Stimulated activated CD4-positive, alpha-beta T cell treated with anti-CD3 and anti-CD28 coated beads, TNF-alpha, amount 100 ng/mL, for 48 hours (primary cell): ENCODE results near the gene RRP36.
"Not testable (repeated sequence)": the region's sequence is repeated elsewhere in the genome, so short reads cannot be mapped to it uniquely, and the experiment has no call there.

ENCODE experiments used
- DNase-seq, 3 donors: peaks; one replicate each; pipeline ENCODE4 v3.0.0-alpha.2; 2020; ENCODE audit warnings: low read depth in 3 of 3

The RRP36 gene, protein sequence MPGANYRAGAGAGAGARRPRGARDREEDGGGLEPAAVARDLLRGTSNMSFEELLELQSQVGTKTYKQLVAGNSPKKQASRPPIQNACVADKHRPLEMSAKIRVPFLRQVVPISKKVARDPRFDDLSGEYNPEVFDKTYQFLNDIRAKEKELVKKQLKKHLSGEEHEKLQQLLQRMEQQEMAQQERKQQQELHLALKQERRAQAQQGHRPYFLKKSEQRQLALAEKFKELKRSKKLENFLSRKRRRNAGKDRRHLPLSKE

DNA sequence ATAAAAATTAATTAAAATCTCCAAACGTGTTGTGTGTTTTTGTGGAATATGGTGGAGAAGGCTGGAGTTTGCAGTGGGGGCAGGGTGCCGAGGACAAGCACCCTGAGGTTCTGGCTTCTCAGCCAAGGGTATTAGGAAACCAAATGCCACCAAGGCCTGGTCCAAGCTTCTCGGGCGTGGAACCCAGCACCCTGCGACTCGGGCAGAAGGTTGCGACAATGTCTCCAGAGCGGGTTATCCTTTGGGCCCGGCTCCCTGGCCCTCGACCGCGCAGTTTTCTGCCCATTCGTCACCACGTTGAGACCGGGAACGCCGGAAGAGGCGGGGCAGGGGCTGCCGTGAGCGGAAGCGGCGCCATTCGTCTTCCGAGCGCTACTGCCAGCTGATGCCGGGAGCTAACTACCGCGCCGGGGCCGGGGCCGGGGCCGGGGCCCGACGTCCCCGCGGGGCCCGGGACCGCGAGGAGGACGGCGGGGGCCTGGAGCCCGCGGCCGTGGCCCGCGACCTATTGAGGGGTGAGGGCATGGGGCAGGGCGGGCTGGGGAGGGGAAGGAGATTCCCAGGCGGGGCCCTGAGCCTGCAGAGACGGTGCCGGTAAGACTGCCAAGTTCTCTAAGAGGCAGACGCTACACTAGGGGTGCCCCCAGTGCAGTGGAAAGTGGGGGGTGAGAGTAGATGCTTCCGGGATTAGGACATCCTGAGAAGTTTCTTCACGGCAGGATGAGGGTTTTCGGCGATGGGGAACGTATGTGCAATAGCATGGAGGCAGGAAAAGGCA lies at the start of gene RRP36:
RRP36 (plus strand) TSS at position 354 of the 778 bp plus-strand sequence; CDS start at position 386, 32 bp downstream.
- peak; percentile 56 to 70 (median 58) for DNase-seq

DNA sequence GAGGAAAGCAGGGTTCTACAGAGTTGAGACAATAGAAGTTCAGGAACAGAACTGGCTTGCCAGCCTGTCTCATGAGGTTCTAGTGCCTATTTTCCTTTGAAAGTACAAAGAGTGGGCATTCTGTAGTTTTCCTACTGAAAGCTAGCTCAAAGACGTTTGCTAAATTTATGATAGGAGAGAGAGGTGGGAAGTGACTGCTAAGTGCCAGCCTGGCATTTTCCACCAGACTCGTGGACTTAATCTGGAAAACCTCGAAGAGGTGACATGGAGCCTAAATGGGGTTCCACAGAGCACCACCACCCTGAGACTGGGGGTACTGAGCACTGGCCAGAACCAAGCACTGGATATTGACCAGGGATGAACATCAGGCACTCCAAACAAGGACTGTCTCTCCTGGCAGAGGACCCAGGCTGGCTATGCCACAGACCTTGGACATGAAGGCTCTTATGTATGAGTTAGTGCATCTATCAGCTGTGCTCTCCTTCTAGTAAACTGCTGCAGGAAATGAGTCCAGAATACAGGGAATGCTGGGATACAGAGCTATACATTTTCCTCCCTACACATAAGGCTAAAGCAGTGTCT lies 49.6 kb upstream of the RRP36 start:
- no peak for DNase-seq

DNA sequence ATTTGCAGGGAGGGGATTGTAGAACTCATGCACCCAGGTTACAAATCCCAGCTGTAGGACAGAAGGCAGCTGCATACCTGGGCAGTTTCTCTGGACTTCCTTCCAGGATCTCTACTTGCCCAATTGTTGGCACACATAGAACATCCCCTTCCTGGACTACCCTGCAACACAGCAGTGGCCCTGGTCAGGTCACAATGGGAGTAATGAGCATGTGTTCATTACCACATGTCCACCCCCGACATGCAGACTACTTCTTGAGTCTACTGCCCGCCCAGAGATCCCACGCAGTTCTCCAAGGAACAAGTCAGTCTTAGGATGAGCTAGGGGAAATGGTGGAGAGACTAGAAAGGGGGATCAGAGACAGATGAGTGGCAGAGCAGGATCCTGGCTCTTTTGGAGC lies 47.5 kb upstream of the RRP36 start:
- no peak for DNase-seq

DNA sequence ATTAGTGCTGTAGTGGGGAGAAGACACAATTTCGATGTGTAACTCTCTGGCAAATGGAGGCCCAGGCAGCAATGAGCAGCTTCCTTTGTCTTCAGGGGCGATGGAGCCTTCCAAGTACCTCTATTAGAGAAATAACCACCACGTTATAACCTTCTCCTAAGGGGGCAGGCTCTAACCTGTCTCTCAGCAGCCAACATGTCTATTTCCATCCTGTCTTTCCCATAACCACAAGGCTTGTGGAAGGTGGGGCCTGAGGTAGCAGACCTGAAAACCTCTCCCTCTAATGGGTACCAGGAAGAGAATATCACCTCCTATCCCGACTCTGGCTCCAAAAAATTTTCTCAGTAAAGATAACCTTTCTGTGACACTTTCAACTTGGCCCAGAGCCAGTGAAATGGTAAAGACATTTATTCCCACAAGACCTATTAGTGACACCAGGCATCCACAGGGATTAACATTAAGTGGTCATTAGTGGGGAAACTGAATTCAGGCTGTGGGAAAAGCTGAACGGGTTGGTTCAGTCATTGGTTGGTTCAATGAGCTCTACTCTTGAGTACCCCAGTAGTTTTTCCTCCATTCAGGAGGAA lies 46.4 kb upstream of the RRP36 start:
- no peak for DNase-seq

DNA sequence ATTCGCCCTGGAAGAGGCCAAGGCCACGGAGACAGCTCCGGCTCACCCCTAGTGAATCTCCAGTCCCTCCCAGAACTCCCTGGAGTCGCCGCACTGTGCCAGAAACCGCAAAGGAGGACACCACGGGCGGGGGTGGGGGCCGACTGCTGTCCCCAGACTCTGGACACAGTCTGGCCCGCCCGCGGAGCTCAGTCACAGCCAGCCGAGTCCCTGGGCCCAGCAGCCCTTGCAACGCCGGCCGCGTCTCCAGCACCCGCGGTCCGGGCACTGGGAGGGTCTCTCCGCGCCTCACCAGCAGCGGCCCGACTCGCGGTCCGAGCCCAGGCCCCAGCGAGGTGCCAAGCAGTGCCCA lies 43.0 kb upstream of the RRP36 start:
- no peak for DNase-seq

DNA sequence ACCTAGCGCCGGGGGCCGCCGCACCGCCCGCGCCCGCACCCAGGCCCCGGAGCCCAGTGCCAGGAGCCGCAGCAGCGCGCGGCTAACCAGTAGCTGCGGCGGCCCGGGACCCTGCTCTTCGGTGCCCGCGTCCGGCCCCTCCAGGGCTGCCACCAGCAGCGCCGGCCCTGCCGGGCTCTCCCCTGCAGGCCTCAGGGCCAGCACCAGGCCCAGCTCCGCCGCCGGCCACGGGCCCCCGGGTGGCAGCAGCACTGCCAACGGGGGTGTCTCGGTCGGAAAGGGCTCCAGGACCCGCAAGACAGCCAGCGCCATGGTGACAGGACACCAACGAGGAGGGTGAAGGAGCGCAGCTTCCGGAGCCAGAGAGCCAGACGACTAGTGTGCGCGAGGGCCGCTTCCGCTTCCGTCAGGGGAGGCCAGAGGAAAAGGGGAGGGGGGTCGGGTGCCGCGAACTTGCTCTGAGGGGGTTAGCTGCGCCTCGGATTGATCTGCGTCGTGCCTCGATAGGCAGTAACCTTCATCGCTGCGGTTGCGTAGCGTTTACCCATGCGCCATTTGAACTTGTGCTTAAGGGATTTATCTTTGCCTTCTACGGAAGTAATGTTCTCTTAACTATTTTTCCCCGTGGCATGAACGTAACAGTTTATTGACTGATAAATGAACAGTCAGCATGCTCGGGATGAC lies 42.4 kb upstream of the RRP36 start, which contains the start of gene PEX6:
PEX6 (minus strand) TSS at position 343 of the 684 bp plus-strand sequence; CDS start at position 312, 31 bp downstream.
- DNase-seq, result peak; percentile 75 to 94 (median 90)

DNA sequence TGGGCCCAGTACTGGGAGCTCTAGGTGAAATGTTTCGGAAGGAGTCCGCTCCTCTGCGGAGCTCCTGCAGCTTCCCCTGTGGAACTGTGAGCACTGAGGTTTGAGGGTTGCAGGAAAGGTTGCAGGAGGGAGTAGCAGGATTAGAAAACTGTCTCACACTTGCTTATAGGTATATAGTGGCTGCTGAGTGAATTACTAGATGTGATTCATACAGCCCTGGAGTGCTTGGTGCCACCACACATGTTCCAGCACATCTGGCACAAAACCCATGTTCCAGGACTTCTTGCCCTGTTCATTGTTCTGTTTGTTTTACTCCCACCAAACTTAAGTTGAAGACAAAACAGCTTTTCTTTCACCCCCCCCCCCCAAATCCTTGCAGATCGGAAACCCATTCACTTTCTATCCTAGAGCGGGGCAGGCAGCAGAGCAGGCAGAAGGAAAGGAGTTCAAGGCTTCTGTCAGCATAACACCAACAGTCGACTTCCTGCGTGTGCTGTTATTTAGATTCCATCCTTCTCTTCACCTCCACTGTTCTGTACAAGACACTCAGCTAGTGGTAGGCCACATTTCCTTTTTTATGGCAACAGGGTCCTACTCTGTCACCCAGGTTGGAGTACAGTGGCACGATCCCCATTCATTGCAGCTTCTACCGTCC lies 41.8 kb upstream of the RRP36 start:
- DNase-seq, result peak in 1 of 3 donors; percentile 37

DNA sequence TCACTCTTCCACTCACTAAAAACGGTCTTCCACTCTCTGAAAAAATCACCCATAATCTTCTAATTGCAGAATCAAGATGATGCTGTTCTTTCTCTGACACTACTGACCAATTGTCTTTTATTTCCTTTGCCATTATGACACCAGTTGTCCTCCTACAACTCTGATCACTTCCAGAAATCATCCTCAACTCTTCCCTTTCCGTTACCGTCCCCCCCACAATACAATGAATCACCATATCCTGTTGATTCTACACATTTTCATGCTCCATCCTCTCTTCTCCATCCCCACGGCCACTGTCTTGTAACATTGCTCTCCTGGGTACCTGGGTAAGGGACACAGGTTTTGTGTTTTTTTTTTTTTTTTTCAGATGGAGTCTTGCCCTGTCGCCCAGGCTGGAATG lies 39.6 kb upstream of the RRP36 start:
- no peak for DNase-seq

DNA sequence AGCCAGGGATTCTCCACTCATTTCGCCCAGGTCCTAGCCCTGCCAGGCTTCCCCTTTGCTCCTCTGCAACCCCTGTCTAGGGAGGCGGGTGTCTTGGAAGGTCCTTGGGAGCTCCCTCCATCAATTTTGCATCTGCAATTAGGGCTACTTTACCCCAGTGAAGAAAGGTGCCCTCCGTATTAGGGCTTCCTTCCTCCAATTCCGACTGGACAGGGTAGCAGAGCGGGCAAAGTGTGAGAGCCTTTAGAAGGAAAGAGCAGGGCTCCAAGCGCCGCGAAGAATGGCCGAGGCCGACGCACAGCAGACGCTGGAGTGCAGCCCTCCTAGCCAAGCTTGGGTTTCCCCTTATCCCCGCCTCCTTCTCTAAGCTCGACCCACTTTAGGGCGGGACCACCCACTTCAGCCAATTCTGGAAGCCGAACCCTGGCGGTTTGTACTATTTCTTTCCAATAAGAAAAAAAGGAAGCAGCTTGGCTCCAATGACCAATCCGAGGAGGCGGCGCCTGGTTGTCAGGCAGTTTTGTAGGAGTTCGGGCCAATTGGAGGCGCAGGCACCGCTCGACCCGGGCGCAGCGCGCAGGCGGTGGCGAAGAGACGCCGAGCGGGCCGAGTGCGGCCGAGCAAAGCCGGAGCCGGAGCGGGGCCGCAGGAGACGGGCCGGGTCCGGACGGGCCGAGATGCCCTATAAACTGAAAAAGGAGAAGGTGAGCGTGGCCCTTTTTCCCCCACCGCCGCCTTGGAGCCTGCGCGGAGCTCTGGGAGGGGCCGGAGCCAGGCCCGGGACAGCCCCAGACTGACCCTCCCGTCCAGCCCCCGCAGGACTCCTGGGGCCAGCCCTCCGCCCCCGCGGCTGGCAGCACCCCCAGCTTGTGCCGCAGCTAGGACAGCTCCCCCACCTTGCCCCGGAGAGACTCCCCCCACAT lies 37.2 kb upstream of the RRP36 start, which contains the start of gene PPP2R5D:
PPP2R5D (plus strand) TSS at position 570 of the 923 bp plus-strand sequence; CDS start at position 678, 108 bp downstream.
- peak; percentile 91 to 96 (median 91) for DNase-seq

DNA sequence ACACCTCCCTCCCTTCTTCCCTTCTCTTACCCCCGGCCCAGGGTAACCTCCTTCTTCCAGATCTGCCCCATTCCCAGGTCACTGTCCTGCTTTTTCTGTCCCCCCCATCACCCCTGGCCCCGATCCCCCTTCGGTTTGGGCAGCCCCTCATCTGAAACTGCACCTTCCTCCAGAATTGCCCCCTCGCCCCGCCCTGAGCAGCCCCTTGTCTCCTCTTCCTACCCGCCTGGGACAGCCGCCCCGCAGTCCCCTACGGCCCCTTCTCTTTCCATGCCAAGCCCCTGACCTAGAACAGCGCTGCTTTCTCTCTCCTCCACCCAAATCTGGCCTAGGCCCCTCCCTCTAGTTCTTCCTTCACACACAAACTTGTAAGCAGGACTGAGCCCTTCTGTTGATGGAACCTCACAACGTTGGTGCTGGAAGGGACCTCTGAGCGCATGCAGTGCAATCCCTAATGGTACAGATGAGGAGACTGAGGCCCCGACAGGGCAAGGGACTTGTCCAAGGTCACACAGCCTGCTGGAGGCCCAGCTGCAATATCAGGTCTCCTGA lies 36.4 kb upstream of the RRP36 start:
- DNase-seq, result peak in 1 of 3 donors; percentile 8

DNA sequence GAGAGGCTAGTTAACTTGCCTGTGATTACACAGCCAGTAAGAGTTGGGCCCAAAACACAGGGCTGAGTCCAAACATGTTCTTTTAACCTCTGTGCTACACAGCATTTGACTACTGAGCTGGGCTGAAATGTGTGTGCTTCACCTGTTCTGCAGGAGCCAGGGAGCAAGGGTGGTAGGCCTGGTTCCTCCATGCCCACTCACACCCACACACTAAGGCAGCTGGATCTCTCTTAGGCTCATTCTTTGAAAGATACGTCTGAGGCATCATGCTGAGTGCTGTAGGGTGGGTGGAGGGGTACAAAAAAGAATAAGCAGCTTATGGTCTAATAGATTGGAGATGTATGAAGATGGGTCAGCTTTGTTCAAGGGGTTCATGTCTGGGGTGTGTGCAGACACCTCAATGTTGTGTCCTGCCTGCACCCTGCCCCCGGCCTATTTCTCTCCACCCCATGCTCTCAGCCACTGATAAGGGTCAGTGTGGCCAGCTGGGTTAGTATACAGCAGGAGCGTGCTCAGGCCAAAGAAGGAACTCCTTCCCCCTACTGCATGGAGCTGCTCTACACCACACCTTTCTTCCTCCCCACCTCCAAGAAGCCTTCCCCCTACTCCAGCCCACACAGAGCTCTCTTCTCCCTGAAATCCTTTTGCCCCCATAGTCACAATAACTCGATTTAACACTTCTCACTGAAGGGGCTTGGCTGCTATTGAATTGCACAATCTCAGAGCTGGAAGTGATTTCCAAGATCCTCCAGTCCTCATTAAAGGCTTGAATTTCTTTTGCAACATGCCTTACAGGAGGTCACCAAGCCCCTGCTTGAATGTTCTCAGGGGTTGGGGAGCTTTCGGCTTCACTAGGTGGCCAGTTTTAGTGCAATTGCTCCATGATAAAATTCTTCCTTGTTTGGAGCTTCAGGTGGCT lies 33.6 kb upstream of the RRP36 start:
- DNase-seq, result no peak

DNA sequence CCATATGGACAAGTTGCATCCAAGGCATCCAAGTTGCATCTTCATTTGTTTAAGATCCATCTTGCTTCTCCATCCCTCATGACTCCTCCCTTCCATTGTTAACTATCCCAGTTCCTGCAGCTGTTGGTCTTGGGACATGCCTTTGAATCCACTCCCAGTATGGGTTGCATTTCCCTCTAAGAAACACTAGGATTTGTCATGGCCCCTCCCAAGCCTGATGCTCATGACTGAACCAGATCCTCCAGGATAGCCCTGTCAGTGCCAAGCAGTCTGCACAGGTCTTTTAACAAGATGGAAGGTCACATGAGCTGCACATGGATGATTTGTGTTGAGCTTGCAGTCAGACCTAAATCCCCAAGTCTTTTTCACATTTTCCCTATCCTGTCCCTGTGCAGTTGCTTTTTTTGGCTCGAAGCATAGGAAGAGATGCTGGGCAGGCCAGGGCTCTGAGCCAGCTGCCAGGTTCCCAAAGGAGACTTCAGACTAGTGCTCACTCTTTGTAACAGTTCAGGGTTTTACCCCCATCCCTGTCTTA lies 32.9 kb upstream of the RRP36 start:
- DNase-seq, result no peak

DNA sequence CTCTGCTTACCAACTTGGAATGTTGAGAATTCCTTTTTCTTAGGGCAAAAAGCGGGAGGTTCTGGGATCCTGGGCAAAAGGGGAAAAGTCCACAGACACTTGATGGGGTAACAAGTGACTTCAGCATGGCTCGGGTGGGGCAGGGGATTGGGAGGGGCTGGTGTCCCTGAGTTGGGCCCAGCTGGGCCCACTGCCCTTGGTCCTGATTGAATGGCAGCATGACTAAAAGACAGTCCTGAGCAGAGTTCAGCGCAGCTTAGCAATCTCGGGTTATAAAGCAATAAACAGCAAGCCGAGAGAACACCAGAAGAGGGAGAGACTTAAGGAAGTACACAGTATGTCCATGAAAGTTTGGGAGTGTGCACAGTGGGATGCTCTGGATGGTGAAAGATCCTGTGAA lies 31.5 kb upstream of the RRP36 start:
- DNase-seq, result no peak

DNA sequence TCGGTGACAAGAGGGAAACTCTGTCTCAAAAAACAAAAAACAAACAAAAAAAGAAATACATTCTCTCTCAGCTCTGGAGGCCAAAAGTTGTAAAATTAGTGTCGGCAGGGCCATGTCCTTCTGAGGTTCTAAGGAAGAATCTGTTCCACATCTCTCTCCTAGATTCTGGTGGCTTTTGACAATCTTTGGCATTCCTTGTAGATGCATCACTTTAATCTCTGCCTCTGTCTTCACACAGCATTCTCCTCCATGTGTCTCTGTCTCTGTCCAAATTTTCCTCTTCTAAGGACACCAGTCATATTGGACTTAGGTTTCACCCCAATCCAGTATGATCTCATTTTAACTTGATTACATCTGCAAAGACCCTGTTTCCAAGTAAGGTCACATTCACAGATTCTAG lies 28.0 kb upstream of the RRP36 start:
- no peak for DNase-seq

DNA sequence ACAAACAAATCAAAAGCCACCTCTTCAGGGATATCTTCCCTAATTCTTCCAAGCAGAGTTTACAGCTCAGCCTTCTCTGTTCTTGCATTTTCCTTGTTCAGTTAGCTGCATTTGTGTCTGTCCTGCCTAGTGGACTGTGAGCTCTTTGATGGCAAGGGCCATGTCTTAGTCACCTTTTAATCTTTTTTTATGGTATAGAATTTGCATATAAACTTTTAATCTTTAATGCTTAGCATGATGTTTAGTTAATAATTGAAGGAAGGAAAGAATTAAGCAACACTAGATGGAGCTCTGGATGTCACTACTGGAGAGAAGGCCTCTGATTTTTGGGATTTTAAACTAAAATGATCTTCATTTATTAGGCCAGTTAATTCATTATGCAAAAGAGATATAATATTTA lies 24.9 kb upstream of the RRP36 start:
- no peak for DNase-seq

DNA sequence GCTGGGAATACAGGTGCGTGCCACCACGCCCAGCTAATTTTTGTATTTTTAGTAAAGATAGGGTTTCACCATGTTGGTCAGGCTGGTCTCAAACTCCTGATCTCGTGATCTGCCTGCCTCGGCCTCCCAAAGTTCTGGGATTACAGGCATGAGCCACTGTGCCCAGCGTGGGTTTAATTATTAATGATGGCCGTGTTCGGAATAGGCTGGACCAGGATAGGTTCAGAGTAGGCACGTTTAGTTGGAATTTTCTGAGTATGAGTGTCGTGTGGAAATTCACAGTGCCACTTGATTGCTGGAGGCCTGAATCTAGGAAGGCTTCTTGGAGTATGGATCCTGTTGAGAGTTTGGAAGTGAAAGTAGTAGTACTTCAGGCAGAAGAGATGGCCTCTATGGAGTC lies 23.2 kb upstream of the RRP36 start:
- DNase-seq, result not testable (repeated sequence)

DNA sequence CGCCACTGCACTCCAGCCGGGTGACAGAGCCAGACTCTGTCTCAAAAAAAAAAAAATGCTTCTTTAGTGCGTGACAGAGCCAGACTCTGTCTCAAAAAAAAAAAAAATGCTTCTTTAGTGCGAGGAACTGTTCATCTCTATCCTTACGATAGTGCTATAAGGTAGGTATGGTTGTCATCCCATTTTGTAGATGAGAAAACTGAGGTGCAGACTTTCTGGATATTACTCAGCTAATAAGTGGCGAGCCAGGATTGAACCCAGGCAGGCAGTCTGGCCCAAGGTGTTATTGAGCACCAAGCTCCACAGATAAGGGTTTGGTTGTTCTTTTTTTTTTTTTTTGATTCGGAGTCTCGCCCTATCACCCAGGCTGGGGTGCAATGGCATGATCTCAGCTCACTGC lies 19.6 kb upstream of the RRP36 start:
- DNase-seq, result no peak

DNA sequence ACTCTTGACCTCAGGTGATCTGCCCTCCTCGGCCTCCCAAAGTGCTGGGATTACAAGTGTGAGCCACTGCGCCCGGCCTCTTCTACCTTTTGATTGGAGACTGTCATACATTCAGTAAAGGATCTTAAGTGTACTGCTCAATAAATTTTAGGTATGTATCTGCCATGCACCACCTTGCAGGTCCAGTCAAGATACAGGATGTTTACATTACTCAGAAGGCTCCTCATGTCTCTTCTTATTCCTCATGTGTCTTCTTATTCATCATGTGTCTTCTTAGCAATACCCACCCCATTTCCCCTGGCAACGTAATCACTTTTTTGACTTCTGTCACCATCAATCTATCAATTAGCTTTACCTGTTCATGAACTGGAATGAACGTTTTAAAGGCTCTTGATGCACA lies 15.6 kb upstream of the RRP36 start:
- no peak for DNase-seq
